Vagina (tissue), 2 donors: ENCODE results near the gene SURF1.

ENCODE experiments used
- POLR2AphosphoS5 ChIP-seq, 2 donors: sonication (generic); formaldehyde crosslinking; IDR thresholded peaks; one replicate each; pipeline ENCODE4 v1.9.0; 2017; ENCODE audit warnings: antibody characterized with exemption in 2 of 2, mild to moderate bottlenecking in 2 of 2, low read depth in 1 of 2; ENCODE audit not compliant: insufficient read depth in 1 of 2
- TF ChIP-seq, protein P1 (sequence below), 3 experiments: fragments of 450-650 bp in 2 of 3; fragments of 200-600 bp in 1 of 3; sonication (generic) in 1 of 3; IDR thresholded peaks; one replicate each; pipeline ENCODE4 v1.5.1; 2017 to 2019; ENCODE audit warnings: antibody characterized with exemption in 3 of 3, mild to moderate bottlenecking in 2 of 3, moderate library complexity in 2 of 3

DNA sequence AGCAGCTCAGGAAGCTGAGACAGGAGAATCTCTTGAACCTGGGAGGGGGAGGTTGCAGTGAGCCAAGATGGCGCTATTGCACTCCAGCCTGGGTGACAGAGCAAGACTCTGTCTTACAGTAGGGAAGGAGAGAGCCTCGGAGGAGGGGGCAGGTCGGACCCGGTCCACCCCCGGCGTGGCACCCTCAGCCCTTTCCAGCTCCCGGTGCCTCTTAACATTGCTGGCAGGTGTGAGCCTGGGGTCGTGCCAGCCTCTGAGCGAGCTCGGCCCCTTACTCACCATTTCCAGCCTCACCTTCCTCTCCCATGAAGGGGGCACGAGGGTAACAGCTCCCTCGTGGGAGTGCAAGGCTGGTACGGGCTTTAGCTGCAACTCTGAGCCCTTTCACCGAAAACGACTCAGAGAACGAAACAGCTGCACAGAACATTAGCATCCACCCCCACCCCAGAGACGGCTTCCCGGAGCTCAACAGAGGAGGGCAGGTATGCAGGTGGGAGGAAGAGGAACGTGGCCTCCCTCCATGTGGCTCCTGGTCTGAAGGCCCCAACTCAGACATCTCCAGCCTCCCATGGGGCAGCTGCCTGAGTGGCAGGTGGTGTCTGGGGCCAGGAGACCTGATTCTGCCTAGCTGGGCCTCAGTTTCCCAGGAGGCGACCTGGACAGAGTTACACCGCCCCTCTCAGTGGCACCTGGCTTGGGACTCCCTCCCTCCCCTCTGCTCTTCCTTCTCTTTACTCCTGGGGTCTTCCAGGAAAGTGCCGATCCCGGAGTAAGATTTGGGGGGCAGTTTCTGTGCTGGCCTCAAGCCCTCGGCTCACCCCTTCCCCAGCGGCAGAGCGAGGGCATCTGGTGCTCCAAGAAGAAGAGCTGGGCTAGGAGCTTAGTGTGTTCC, 52.8 kb downstream of the SURF1 start:
- TF ChIP-seq, protein P1, sequence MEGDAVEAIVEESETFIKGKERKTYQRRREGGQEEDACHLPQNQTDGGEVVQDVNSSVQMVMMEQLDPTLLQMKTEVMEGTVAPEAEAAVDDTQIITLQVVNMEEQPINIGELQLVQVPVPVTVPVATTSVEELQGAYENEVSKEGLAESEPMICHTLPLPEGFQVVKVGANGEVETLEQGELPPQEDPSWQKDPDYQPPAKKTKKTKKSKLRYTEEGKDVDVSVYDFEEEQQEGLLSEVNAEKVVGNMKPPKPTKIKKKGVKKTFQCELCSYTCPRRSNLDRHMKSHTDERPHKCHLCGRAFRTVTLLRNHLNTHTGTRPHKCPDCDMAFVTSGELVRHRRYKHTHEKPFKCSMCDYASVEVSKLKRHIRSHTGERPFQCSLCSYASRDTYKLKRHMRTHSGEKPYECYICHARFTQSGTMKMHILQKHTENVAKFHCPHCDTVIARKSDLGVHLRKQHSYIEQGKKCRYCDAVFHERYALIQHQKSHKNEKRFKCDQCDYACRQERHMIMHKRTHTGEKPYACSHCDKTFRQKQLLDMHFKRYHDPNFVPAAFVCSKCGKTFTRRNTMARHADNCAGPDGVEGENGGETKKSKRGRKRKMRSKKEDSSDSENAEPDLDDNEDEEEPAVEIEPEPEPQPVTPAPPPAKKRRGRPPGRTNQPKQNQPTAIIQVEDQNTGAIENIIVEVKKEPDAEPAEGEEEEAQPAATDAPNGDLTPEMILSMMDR (IDR thresholded peaks at IDR 0.05) = no peak
- TF ChIP-seq POLR2AphosphoS5 (IDR thresholded peaks at IDR 0.05; ENCODE audit: insufficient read depth in 1 of 2, low read depth in 1 of 2) = no peak
